ENCODE results near the gene RPS21. TPM values are rescaled to one million over a fixed set of nuclear protein-coding genes. Genes with fewer than 3 reads are reported as not detected.

Gene RPS21
- total RNA-seq, 6 donors from 2014 or later = 94.6 to 1,381 (median 998) TPM

DNA sequence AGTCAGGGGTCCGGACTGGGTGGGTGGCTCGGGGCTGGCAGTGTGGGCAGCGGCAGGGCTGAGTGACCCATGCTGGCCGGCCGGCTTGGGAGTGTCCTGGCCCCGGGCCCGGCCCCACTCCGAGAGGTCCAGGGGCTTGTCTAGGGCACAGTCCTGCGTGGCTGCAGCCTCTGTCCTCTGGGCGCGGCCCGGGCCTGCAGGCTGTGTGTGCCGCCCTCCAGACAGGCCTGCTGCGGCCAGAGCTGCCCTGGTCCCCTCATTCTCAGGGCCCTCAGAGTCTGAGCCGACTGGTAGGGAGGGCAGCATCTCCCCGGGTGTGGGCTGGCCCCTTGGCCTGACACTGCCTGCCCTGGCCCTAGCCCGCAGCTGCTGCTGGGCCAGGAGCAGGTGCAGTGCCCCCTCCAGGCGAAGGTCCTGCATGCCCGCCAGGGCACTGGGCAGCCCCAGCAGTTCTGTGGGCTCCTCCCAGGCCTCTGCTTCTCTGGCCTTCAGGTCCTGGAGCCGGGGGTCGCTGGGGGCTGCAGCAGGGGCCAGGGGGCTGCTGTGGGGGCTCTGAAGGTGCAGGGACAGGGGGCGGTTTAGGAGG, 27.1 kb downstream of the RPS21 start:
- Histone ChIP-seq H3K27me3 (no peaks in the 10 kb centered on the region), H3K4me3 (no peak overlapping the region), H3K9me3 (no peaks in the 10 kb centered on the region), H3K36me3 (no peaks in the 10 kb centered on the region), H3K4me1 (peaks cover 7 to 13% (median 11%) of the 10 kb centered on the region in 4 donors), H3K27ac (no peak overlapping the region)
- no peak for TF ChIP-seq POLR2A (IDR thresholded peaks at IDR 0.05)
- TF ChIP-seq, protein P1, sequence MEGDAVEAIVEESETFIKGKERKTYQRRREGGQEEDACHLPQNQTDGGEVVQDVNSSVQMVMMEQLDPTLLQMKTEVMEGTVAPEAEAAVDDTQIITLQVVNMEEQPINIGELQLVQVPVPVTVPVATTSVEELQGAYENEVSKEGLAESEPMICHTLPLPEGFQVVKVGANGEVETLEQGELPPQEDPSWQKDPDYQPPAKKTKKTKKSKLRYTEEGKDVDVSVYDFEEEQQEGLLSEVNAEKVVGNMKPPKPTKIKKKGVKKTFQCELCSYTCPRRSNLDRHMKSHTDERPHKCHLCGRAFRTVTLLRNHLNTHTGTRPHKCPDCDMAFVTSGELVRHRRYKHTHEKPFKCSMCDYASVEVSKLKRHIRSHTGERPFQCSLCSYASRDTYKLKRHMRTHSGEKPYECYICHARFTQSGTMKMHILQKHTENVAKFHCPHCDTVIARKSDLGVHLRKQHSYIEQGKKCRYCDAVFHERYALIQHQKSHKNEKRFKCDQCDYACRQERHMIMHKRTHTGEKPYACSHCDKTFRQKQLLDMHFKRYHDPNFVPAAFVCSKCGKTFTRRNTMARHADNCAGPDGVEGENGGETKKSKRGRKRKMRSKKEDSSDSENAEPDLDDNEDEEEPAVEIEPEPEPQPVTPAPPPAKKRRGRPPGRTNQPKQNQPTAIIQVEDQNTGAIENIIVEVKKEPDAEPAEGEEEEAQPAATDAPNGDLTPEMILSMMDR (IDR thresholded peaks at IDR 0.05) = no peak
- ATAC-seq (ENCODE audit: low FRiP score in 2 of 2) (no peak), DNase-seq (peak in 1 of 2 donors; percentile 84)
- 84 to 91% methylated on average over 6 to 17 of the region's 22 CpGs for WGBS, 2 donors

GRCh38 chr20:62415354-62416111, 28.6 kb downstream of the RPS21 start:
- H3K36me3 ChIP-seq = no peaks in the 10 kb centered on the region
- 60 to 83% methylated on average over 9 to 24 of the region's 24 CpGs for WGBS, 2 donors
- H3K4me1 ChIP-seq = peaks cover 0 to 2% (median under 1%) of the 10 kb centered on the region in 4 donors
- peak in 1 of 2 donors; percentile 75 for DNase-seq
- H3K27ac ChIP-seq = no peak overlapping the region
- H3K9me3 ChIP-seq = no peaks in the 10 kb centered on the region
- no peaks in the 10 kb centered on the region for H3K27me3 ChIP-seq
- no peak overlapping the region for H3K4me3 ChIP-seq
- no peak for ATAC-seq (ENCODE audit: low FRiP score in 2 of 2)
- TF ChIP-seq POLR2AphosphoS5 (IDR thresholded peaks at IDR 0.05) = no peak
- no peak for TF ChIP-seq EP300 (IDR thresholded peaks at IDR 0.05)
- TF ChIP-seq POLR2A (IDR thresholded peaks at IDR 0.05) = no peak
- TF ChIP-seq, protein P1 (IDR thresholded peaks at IDR 0.05) = no peak

GRCh38 chr20:62416651-62417637, 30.0 kb downstream of the RPS21 start:
- ATAC-seq (ENCODE audit: low FRiP score in 2 of 2) (no peak), DNase-seq (peak in 1 of 2 donors; percentile 64)
- H3K27ac ChIP-seq = no peak overlapping the region
- WGBS, 2 donors = 85 to 86% methylated on average over 32 to 42 of the region's 43 CpGs
- H3K4me3 ChIP-seq = no peak overlapping the region
- no peaks in the 10 kb centered on the region for H3K27me3 ChIP-seq
- no peak for TF ChIP-seq POLR2A (IDR thresholded peaks at IDR 0.05)
- TF ChIP-seq EP300 (IDR thresholded peaks at IDR 0.05) = no peak
- TF ChIP-seq, protein P1 (IDR thresholded peaks at IDR 0.05) = no peak
- no peak for TF ChIP-seq POLR2AphosphoS5 (IDR thresholded peaks at IDR 0.05)
- no peaks in the 10 kb centered on the region for H3K36me3 ChIP-seq
- H3K4me1 ChIP-seq = no peaks in the 10 kb centered on the region
- no peaks in the 10 kb centered on the region for H3K9me3 ChIP-seq

DNA sequence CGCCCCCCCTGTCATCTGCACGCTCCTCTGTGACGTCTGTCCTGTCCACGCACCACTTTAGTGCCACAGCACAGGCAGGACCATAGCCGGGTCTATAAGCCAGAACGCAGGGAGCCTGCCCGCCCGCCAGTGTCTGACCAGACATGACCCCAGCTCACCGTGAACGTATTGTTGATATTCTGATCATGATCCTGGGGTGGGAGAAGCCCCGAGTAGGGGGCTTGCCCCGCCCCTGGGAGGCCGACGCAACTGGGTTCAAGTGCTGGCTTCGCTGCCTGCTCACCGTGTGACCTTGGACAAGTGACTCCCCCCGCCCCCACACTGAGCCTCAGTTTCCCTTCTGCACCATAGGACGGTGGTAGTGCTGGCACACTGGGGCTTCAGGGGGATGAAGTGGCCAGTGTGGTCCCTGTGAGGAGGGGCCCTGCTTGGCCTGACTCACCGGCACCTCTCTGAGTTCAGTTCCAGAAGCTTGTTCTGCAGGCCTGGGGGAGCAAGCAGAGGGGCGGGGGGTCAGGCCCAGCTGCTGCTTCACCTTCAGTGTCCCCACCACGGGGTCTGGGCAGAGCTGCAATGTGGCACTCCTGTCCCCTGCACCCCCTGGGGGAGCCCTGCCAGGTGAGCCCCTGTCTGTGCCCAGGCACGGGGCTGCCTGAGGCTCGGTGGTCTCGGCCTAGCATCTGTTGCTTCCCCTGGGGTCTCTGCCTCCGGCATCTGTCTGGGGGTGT, 31.2 kb downstream of the RPS21 start:
- ATAC-seq (ENCODE audit: low FRiP score in 2 of 2) = no peak
- peak in 1 of 2 donors; percentile 68 for DNase-seq
- Histone ChIP-seq H3K36me3 (no peaks in the 10 kb centered on the region), H3K27ac (no peak overlapping the region), H3K9me3 (no peaks in the 10 kb centered on the region), H3K4me1 (no peaks in the 10 kb centered on the region), H3K27me3 (no peaks in the 10 kb centered on the region), H3K4me3 (no peak overlapping the region)
- TF ChIP-seq POLR2AphosphoS5 (IDR thresholded peaks at IDR 0.05) (no peak), POLR2A (IDR thresholded peaks at IDR 0.05) (no peak)
- 61 to 76% methylated on average over 10 to 20 of the region's 25 CpGs for WGBS, 2 donors
